OCI-M2 (cell line): ENCODE results near the gene PER1.
"Not testable (repeated sequence)": the region's sequence is repeated elsewhere in the genome, so short reads cannot be mapped to it uniquely, and the experiment has no call there.

Experiments
- DNase-seq: peaks from one replicate; lab custom pipeline; 2025; ENCODE audit not compliant: unreplicated experiment; lab: John Stamatoyannopoulos, UW

The PER1 gene

GRCh38 chr17:8120520-8121406 is 31.4 kb downstream of the PER1 start:
- no peak for DNase-seq

GRCh38 chr17:8119581-8120519 is 32.4 kb downstream of the PER1 start:
- peak; percentile 80 for DNase-seq

- peak; percentile 94 for DNase-seq
Observed at GRCh38 chr17:8118769-8119580, 33.2 kb downstream of the PER1 start.

- DNase-seq = no peak
Observed at GRCh38 chr17:8117980-8118768, 34.0 kb downstream of the PER1 start, which contains the start of gene ALOXE3. Gene ALOXE3, minus strand, starts transcription at chr17:8118514. Its CDS starts 524 bp downstream, at chr17:8117990.

GRCh38 chr17:8117367-8117979 is 34.7 kb downstream of the PER1 start:
- DNase-seq = no peak

- DNase-seq = no peak
Observed at GRCh38 chr17:8116776-8117175, 35.4 kb downstream of the PER1 start.

GRCh38 chr17:8110907-8111306 is 41.3 kb downstream of the PER1 start:
- no peak for DNase-seq

GRCh38 chr17:8110456-8110804 is 41.8 kb downstream of the PER1 start:
- DNase-seq = no peak

- DNase-seq = no peak
Observed at GRCh38 chr17:8109661-8110455, 42.3 kb downstream of the PER1 start.

GRCh38 chr17:8108972-8109660 is 43.1 kb downstream of the PER1 start:
- DNase-seq = no peak

GRCh38 chr17:8106980-8107379 is 45.2 kb downstream of the PER1 start:
- DNase-seq = not testable (repeated sequence)

GRCh38 chr17:8105957-8106398 is 46.2 kb downstream of the PER1 start:
- DNase-seq = no peak

- DNase-seq = no peak
Observed at GRCh38 chr17:8104911-8105310, 47.3 kb downstream of the PER1 start.

GRCh38 chr17:8103549-8103948 is 48.7 kb downstream of the PER1 start:
- DNase-seq = no peak

- no peak for DNase-seq
Observed at GRCh38 chr17:8101721-8102120, 50.5 kb downstream of the PER1 start.

GRCh38 chr17:8100763-8101162 is 51.4 kb downstream of the PER1 start:
- DNase-seq = no peak

GRCh38 chr17:8100111-8100510 is 52.1 kb downstream of the PER1 start:
- DNase-seq = no peak

GRCh38 chr17:8096541-8096940 is 55.7 kb downstream of the PER1 start:
- DNase-seq = no peak
